ENCODE results near the gene C1orf56. TPM values are rescaled to one million over a fixed set of nuclear protein-coding genes. Genes with fewer than 3 reads are reported as not detected.
A peak's percentile ranks its signal among the peaks of the same experiment; 100 is the strongest.

C1orf56 gene
- total RNA-seq, 1 experiment from 2014 or later = 2.9 TPM

DNA sequence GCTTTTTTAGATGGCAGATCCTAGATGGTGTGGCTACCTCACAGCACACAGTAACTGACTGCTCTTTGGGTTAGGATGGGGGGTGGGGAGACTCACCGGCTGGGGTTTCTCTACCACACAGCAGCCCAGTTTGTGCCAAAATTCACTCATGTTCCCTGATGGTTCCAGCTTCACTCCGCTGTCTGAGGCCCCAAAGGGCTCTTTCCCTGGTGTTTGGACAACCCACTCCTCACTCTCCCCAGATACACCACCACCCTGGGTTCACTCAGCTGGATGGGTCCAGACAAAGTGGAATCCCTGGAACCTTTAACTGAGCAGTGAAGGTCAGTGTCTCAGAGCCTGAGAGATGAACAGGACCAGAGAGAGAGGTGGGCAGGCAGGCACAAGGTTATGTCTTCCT, 8.0 kb downstream of the C1orf56 start:
- H3K4me1 ChIP-seq (ENCODE audit: insufficient read depth, low read length, poor library complexity, severe bottlenecking) = peaks cover 10% of the 10 kb centered on the region
- no peaks in the 10 kb centered on the region for H3K27me3 ChIP-seq (replicated peaks; ENCODE audit: insufficient read depth, low read depth, low read length, poor library complexity)
- H3K9me3 ChIP-seq (ENCODE audit: low read depth, low read length, poor library complexity, severe bottlenecking) = no peaks in the 10 kb centered on the region
- ChIA-PET CTCF (no interaction called here), POLR2A (ENCODE audit: low non-redundant PET) (no interaction called here)
- H3K4me3 ChIP-seq (ENCODE audit: low read depth, low read length, poor library complexity, severe bottlenecking) = no peak overlapping the region
- DNase-seq (ENCODE audit: low spot score) = no peak
- no TSS peak for BruUV-seq (replicated peaks)
- intact Hi-C loops (cut with micrococcal nuclease; ENCODE audit: unreplicated experiment) = no loop called here
- TF ChIP-seq EZH2 (IDR thresholded peaks at IDR 0.05; ENCODE audit: borderline replicate concordance, low read depth, low read length, poor library complexity, severe bottlenecking) (no peak), CTCF (conservative IDR thresholded peaks at IDR 0.05; ENCODE audit: low read depth, low read length) (no peak)
- H3K36me3 ChIP-seq (ENCODE audit: insufficient read depth, low read length, poor library complexity, severe bottlenecking) = peaks cover 49% of the 10 kb centered on the region
- no peak overlapping the region for H3K27ac ChIP-seq (ENCODE audit: low read depth, low read length, poor library complexity, severe bottlenecking)

DNA sequence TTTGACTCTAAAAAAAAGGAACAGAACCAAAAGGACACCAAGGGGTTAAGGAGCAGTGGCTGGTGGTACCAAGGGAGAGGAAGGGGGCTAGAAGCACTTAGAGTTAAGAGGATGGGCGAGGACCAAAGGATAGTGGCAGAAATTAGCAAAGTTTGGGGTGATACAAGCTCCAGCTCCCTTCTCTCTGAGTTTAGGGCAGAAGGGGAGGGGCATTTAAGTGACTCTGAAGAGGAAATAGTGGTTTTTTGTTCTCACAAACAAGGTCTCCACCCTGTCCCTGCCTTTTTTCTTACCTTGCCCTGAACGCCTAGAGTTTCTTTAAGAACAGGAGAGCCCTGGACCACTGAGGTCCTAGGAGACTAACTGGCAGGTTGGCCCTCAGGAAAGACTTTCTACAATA, 8.6 kb downstream of the C1orf56 start:
- Histone ChIP-seq H3K27ac (ENCODE audit: low read depth, low read length, poor library complexity, severe bottlenecking) (peak overlapping the region; percentile 47), H3K9me3 (ENCODE audit: low read depth, low read length, poor library complexity, severe bottlenecking) (no peaks in the 10 kb centered on the region), H3K36me3 (ENCODE audit: insufficient read depth, low read length, poor library complexity, severe bottlenecking) (peaks cover 49% of the 10 kb centered on the region), H3K27me3 (replicated peaks; ENCODE audit: insufficient read depth, low read depth, low read length, poor library complexity) (no peaks in the 10 kb centered on the region), H3K4me3 (ENCODE audit: low read depth, low read length, poor library complexity, severe bottlenecking) (no peak overlapping the region), H3K4me1 (ENCODE audit: insufficient read depth, low read length, poor library complexity, severe bottlenecking) (peaks cover 10% of the 10 kb centered on the region)
- ChIA-PET POLR2A (ENCODE audit: low non-redundant PET) (no interaction called here), CTCF (no interaction called here)
- TF ChIP-seq EZH2 (IDR thresholded peaks at IDR 0.05; ENCODE audit: borderline replicate concordance, low read depth, low read length, poor library complexity, severe bottlenecking) (no peak), CTCF (conservative IDR thresholded peaks at IDR 0.05; ENCODE audit: low read depth, low read length) (no peak)
- intact Hi-C loops (cut with micrococcal nuclease; ENCODE audit: unreplicated experiment) = no loop called here
- DNase-seq (ENCODE audit: low spot score) = no peak
- BruUV-seq (replicated peaks) = no TSS peak

DNA sequence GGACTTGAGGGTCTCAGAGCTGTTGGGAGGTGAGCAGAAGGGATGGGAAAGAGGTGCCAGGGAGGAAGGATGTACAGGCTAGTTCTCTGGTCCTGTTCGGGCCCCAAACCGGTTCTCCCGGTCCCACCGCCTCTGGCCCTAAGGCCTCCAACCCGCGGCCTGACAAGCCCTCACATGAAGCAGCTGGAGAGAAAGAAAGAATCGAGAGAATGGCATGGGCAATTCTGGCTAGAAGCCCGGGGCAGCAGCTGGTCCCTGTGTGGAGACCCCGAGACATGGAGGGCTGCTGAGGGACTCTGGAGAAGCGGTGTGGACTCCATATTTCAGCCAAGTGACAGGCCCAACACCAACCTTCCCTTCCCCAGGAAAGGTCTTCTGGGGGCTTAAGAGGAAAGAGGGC, 11.1 kb downstream of the C1orf56 start:
- ChIA-PET POLR2A (ENCODE audit: low non-redundant PET) (no interaction called here), CTCF (interaction anchor here (0.6 kb wide), 2 partner anchors 13 to 32 kb away, joined by 6 to 7 read pairs; no protein-coding TSS in a partner anchor)
- BruUV-seq (replicated peaks) = TSS peak; percentile 55
- TF ChIP-seq EZH2 (IDR thresholded peaks at IDR 0.05; ENCODE audit: borderline replicate concordance, low read depth, low read length, poor library complexity, severe bottlenecking) = no peak
- no peak for TF ChIP-seq CTCF (conservative IDR thresholded peaks at IDR 0.05; ENCODE audit: low read depth, low read length)
- peaks cover 38% of the 10 kb centered on the region for H3K36me3 ChIP-seq (ENCODE audit: insufficient read depth, low read length, poor library complexity, severe bottlenecking)
- no peaks in the 10 kb centered on the region for H3K27me3 ChIP-seq (replicated peaks; ENCODE audit: insufficient read depth, low read depth, low read length, poor library complexity)
- H3K9me3 ChIP-seq (ENCODE audit: low read depth, low read length, poor library complexity, severe bottlenecking) = no peaks in the 10 kb centered on the region
- peak overlapping the region; percentile 99 for H3K4me3 ChIP-seq (ENCODE audit: low read depth, low read length, poor library complexity, severe bottlenecking)
- peaks cover 13% of the 10 kb centered on the region for H3K4me1 ChIP-seq (ENCODE audit: insufficient read depth, low read length, poor library complexity, severe bottlenecking)
- intact Hi-C loops (cut with micrococcal nuclease; ENCODE audit: unreplicated experiment) = no loop called here
- DNase-seq (ENCODE audit: low spot score) = peak; percentile 25
- H3K27ac ChIP-seq (ENCODE audit: low read depth, low read length, poor library complexity, severe bottlenecking) = peak overlapping the region; percentile 95
